ENCODE results near the gene TMEM147.

Gene TMEM147

GRCh38 chr19:35525873-35526272 lies 19.6 kb upstream of the TMEM147 start:
- ChIA-PET CTCF (interaction anchor here (1.0 to 1.8 kb wide), 5 partner anchors 17 to 67 kb away, joined by 3 to 7 read pairs (median 4); no protein-coding TSS in a partner anchor), POLR2A (no interaction called here)
- TF ChIP-seq CTCF (IDR thresholded peaks at IDR 0.05; ENCODE audit: control extremely low read depth, extremely low read depth, low read depth, missing control alignments), result no peak
- no peak for DNase-seq (ENCODE audit: extremely low spot score)

GRCh38 chr19:35528218-35529038 lies 17.0 kb upstream of the TMEM147 start, which contains the start of gene SBSN:
TSS of gene SBSN (minus strand) at chr19:35528311. CDS start at chr19:35528281, 30 bp downstream.
- DNase-seq (ENCODE audit: extremely low spot score), result no peak
- ChIA-PET CTCF (interaction anchor here (1.3 to 1.9 kb wide), 2 partner anchors 21 to 64 kb away, joined by 4 to 7 read pairs; no protein-coding TSS in a partner anchor), POLR2A (no interaction called here)
- TF ChIP-seq CTCF (IDR thresholded peaks at IDR 0.05; ENCODE audit: control extremely low read depth, extremely low read depth, low read depth, missing control alignments), result no peak

- ChIA-PET POLR2A (no interaction called here), CTCF (interaction anchor here (1.2 to 2.5 kb wide), 5 partner anchors 15 to 63 kb away, joined by 3 to 13 read pairs (median 7); no protein-coding TSS in a partner anchor)
- no peak for DNase-seq (ENCODE audit: extremely low spot score)
- TF ChIP-seq CTCF (IDR thresholded peaks at IDR 0.05; ENCODE audit: control extremely low read depth, extremely low read depth, low read depth, missing control alignments), result no peak
Observed at GRCh38 chr19:35529241-35530218, 15.9 kb upstream of the TMEM147 start.

GRCh38 chr19:35531291-35531690 lies 14.1 kb upstream of the TMEM147 start:
- no peak for TF ChIP-seq CTCF (IDR thresholded peaks at IDR 0.05; ENCODE audit: control extremely low read depth, extremely low read depth, low read depth, missing control alignments)
- no peak for DNase-seq (ENCODE audit: extremely low spot score)
- POLR2A ChIA-PET, result no interaction called here
- CTCF ChIA-PET, result interaction anchor here (0.7 to 2.5 kb wide), 5 partner anchors 12 to 179 kb away, joined by 3 to 13 read pairs (median 4); no protein-coding TSS in a partner anchor

- ChIA-PET CTCF (interaction anchor here (1.0 to 2.9 kb wide), 2 partner anchors 11 to 23 kb away, joined by 3 to 14 read pairs; no protein-coding TSS in a partner anchor), POLR2A (no interaction called here)
- TF ChIP-seq CTCF (IDR thresholded peaks at IDR 0.05; ENCODE audit: control extremely low read depth, extremely low read depth, low read depth, missing control alignments), result no peak
- DNase-seq (ENCODE audit: extremely low spot score), result no peak
Observed at GRCh38 chr19:35533201-35533821, 12.1 kb upstream of the TMEM147 start, which contains the start of gene GAPDHS. TSS of gene GAPDHS (plus strand) at chr19:35533456. CDS start at chr19:35533528, 72 bp downstream.
